GM15510 (cell line): ENCODE results near the gene BACH2.

Experiments
- POLR2A ChIP-seq: IDR thresholded peaks from 3 replicates; pipeline ENCODE4 v1.6.1; 2011; ENCODE audit warnings: borderline replicate concordance; ENCODE audit not compliant: insufficient read length; ENCODE audit errors: extremely low read depth

Gene BACH2

DNA sequence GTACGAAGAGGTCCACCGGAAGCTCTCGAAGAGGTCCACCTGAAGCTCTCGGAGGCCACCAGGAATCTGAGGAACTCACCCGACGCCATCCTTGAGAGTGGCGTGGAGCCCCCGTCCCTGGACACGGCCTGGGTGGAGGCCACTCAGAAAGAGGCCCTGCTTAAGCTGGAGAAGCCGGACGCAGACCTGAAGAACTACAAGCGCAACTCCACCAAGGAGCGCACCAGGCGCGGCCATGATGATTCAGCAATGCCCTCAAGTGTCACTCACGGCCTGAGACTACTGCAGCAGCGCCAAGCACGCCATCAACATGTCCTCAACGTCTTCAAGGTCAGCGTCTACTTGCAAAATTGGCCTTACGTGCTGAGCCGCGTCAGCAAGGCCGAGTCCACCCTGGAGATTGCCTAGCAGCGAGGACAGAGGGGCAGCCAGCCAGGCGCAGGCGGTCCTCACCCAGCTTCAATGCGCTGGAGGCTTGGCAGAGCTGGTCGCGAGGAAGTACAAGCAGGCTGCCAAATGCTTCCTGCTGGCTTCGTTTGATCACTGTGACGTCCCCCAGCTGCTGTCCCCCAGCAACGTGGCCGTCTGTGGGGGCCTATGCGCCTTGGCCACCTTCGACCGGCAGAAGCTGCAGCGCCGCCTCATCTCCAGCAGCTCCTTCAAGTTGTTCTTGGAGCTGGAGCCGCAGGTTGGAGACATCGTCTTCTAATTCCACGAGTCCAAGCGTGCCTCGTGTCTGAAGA lies 410.1 kb downstream of the BACH2 start:
- TF ChIP-seq POLR2A = no peak
